Hepatocyte (in vitro differentiated cells): Measurements from ENCODE around the gene ULK2. TPM values are rescaled to one million over a fixed set of nuclear protein-coding genes. Genes with fewer than 3 reads are reported as not detected.
"Not testable (repeated sequence)": the region's sequence is repeated elsewhere in the genome, so short reads cannot be mapped to it uniquely, and the experiment has no call there.

Source experiments
- DNase-seq: peaks from one replicate; pipeline ENCODE4 v3.0.0-alpha.2; 2016; ENCODE audit warnings: low spot score
- H2AFZ ChIP-seq: fragments of 200-600 bp; sonication (generic); 2 replicates; pipeline ENCODE4 v1.6.0; 2016; ENCODE audit warnings: antibody characterized with exemption, mild to moderate bottlenecking
- H3K27ac ChIP-seq: fragments of 200-600 bp; sonication (generic); 2 replicates; pipeline ENCODE4 v1.5.1; 2016; ENCODE audit warnings: mild to moderate bottlenecking
- H3K27me3 ChIP-seq: fragments of 200-600 bp; sonication (generic); 2 replicates; pipeline ENCODE4 v1.6.1; 2016
- H3K36me3 ChIP-seq: fragments of 200-600 bp; sonication (generic); replicated peaks from 2 replicates; pipeline ENCODE4 v1.5.1; 2016; ENCODE audit warnings: low read depth; ENCODE audit not compliant: insufficient read depth
- H3K4me1 ChIP-seq: fragments of 200-600 bp; sonication (generic); 2 replicates; pipeline ENCODE4 v1.5.1; 2016; ENCODE audit warnings: mild to moderate bottlenecking, moderate library complexity; ENCODE audit not compliant: insufficient read depth
- H3K4me2 ChIP-seq: fragments of 200-600 bp; sonication (generic); 2 replicates; pipeline ENCODE4 v1.6.0; 2016
- H3K4me3 ChIP-seq: fragments of 200-600 bp; sonication (generic); 2 replicates; pipeline ENCODE4 v1.5.1; 2016; ENCODE audit warnings: mild to moderate bottlenecking
- H3K79me2 ChIP-seq: fragments of 200-600 bp; sonication (generic); 2 replicates; pipeline ENCODE4 v1.6.0; 2017; ENCODE audit warnings: mild to moderate bottlenecking
- H3K9me2 ChIP-seq: fragments of 200-600 bp; sonication (generic); replicated peaks from 2 replicates; pipeline ENCODE4 v1.6.0; 2017; ENCODE audit warnings: mild to moderate bottlenecking; ENCODE audit not compliant: insufficient read depth
- H3K9me3 ChIP-seq: fragments of 200-600 bp; sonication (generic); 2 replicates; pipeline ENCODE4 v1.5.1; 2016; ENCODE audit warnings: low read depth, mild to moderate bottlenecking
- H4K20me1 ChIP-seq: fragments of 200-600 bp; sonication (generic); 2 replicates; pipeline ENCODE4 v1.6.0; 2016; ENCODE audit warnings: mild to moderate bottlenecking; ENCODE audit not compliant: insufficient read depth, poor library complexity, severe bottlenecking
- CTCF ChIP-seq: fragments of 200-600 bp; sonication (generic); IDR thresholded peaks from 2 replicates; pipeline ENCODE4 v1.5.1; 2016; ENCODE audit warnings: antibody characterized with exemption, mild to moderate bottlenecking; ENCODE audit not compliant: poor library complexity
- EZH2 ChIP-seq: fragments of 200-600 bp; sonication (generic); IDR thresholded peaks from 2 replicates; pipeline ENCODE4 v1.6.1; 2016; ENCODE audit warnings: antibody characterized with exemption, mild to moderate bottlenecking, borderline replicate concordance
- EZH2phosphoT487 ChIP-seq: fragments of 200-600 bp; sonication (generic); IDR thresholded peaks from one replicate; pipeline ENCODE4 v1.6.1; 2018; ENCODE audit warnings: antibody characterized with exemption, mild to moderate bottlenecking, low read depth, moderate library complexity; ENCODE audit not compliant: unreplicated experiment, severe bottlenecking
- WGBS: methylation state at CpG from one replicate; pipeline ENCODE4 v1.1.6; 2016; ENCODE audit warnings: low lambda C conversion rate; ENCODE audit errors: missing lambda C conversion rate; 5-methylcytosine and 5-hydroxymethylcytosine counted together
- polyA plus RNA-seq: library from polyadenylated mRNA; unstranded; fragments of >200 nt; fragmentation: Nextera tagmentation; extraction: Ambion mirVana; gene quantifications from 2 replicates; pipeline ENCODE4 v1.2.1, GENCODE V29; 2016
- total RNA-seq: library from RNA; depleted of rRNA; stranded (reverse); fragments of >200 nt; gene quantifications from 2 replicates; pipeline ENCODE4 v1.2.3, GENCODE V29; 2014

ULK2 gene
- total and polyA plus RNA-seq, 2 experiments from 2014 or later = 10.6 to 18.0 TPM

GRCh38 chr17:19865021-19865420, 2.7 kb downstream of the ULK2 start:
- H3K27me3 ChIP-seq = no peaks in the 10 kb centered on the region
- no peaks in the 10 kb centered on the region for H4K20me1 ChIP-seq
- no peak for TF ChIP-seq CTCF
- no peak for TF ChIP-seq EZH2phosphoT487
- TF ChIP-seq EZH2 = no peak
- no peaks in the 10 kb centered on the region for H3K9me2 ChIP-seq
- no peak overlapping the region for H3K27ac ChIP-seq
- H3K4me1 ChIP-seq = peaks cover 4% of the 10 kb centered on the region
- no peak overlapping the region for H2AFZ ChIP-seq
- H3K4me2 ChIP-seq = no peak overlapping the region
- WGBS = 93% methylated on average over 3 of the region's 3 CpGs
- no peaks in the 10 kb centered on the region for H3K36me3 ChIP-seq
- peaks cover 24% of the 10 kb centered on the region for H3K79me2 ChIP-seq
- H3K9me3 ChIP-seq = no peaks in the 10 kb centered on the region
- no peak for DNase-seq
- H3K4me3 ChIP-seq = no peak overlapping the region

- H3K27ac ChIP-seq, DNase-seq, H2AFZ ChIP-seq, H3K4me3 ChIP-seq, H3K27me3 ChIP-seq, H4K20me1 ChIP-seq, H3K9me3 ChIP-seq, H3K9me2 ChIP-seq, H3K4me1 ChIP-seq, H3K36me3 ChIP-seq, H3K4me2 ChIP-seq: not testable (repeated sequence)
- peaks cover 14% of the 10 kb centered on the region for H3K79me2 ChIP-seq
- WGBS = 97% methylated on average over 9 of the region's 9 CpGs
Measured at GRCh38 chr17:19860647-19861177, 7.0 kb downstream of the ULK2 start.

- no peak overlapping the region for H3K4me2 ChIP-seq
- no peak for DNase-seq
- no peaks in the 10 kb centered on the region for H4K20me1 ChIP-seq
Measured at GRCh38 chr17:19857640-19858039, 10.1 kb downstream of the ULK2 start.

DNA sequence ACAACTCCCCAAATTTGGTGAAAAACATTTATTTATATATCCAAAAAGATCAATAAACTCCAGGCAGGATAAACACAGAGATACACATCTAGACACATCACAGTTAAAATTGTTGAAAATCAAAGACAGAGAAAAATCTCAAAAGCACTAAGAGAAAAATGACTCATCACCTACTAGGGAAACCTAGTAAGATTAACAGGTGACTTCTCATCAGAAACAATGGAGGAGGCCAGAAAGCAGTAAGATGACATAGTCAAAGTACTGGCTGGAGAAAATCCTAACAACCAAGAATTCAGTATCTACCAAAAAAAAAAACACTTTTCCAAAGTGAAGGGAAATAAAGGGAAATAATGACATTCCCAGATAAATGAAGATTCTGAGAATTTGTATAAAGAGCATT, 33.8 kb downstream of the ULK2 start:
- no peak for TF ChIP-seq EZH2
- no peak for TF ChIP-seq CTCF
- no peak for TF ChIP-seq EZH2phosphoT487
- H3K27me3 ChIP-seq = no peaks in the 10 kb centered on the region
- DNase-seq = no peak
- no peaks in the 10 kb centered on the region for H3K9me3 ChIP-seq
- no peak overlapping the region for H3K27ac ChIP-seq
- H3K9me2 ChIP-seq = no peaks in the 10 kb centered on the region
- H4K20me1 ChIP-seq = no peaks in the 10 kb centered on the region
- H3K4me2 ChIP-seq = no peak overlapping the region
- H3K36me3 ChIP-seq = no peaks in the 10 kb centered on the region
- H3K4me1 ChIP-seq = no peaks in the 10 kb centered on the region
- no peaks in the 10 kb centered on the region for H3K79me2 ChIP-seq
- H2AFZ ChIP-seq = no peak overlapping the region
- H3K4me3 ChIP-seq = no peak overlapping the region

More at GRCh38 chr17:19857640-19858039, 10.1 kb downstream of the ULK2 start:
- Histone ChIP-seq H3K4me1 (no peaks in the 10 kb centered on the region), H3K27ac (no peak overlapping the region), H2AFZ (no peak overlapping the region), H3K27me3 (no peaks in the 10 kb centered on the region), H3K9me3 (no peaks in the 10 kb centered on the region), H3K9me2 (no peaks in the 10 kb centered on the region), H3K36me3 (no peaks in the 10 kb centered on the region), H3K79me2 (no peaks in the 10 kb centered on the region), H3K4me3 (no peak overlapping the region)
- TF ChIP-seq EZH2 = no peak
- WGBS = 50% methylated on average over 2 of the region's 2 CpGs
